Stimulated activated CD8-positive, alpha-beta memory T cell treated with anti-CD3 and anti-CD28 coated beads, Interleukin-4, amount 100 ng/mL, for 1 hour (primary cell): Measurements from ENCODE around the gene INTS1.

ENCODE experiments used
- DNase-seq, 2 donors: peaks; one replicate each; pipeline ENCODE4 v3.0.0-alpha.2; 2020; ENCODE audit warnings: low read depth in 2 of 2, low spot score in 1 of 2

INTS1 gene

DNA sequence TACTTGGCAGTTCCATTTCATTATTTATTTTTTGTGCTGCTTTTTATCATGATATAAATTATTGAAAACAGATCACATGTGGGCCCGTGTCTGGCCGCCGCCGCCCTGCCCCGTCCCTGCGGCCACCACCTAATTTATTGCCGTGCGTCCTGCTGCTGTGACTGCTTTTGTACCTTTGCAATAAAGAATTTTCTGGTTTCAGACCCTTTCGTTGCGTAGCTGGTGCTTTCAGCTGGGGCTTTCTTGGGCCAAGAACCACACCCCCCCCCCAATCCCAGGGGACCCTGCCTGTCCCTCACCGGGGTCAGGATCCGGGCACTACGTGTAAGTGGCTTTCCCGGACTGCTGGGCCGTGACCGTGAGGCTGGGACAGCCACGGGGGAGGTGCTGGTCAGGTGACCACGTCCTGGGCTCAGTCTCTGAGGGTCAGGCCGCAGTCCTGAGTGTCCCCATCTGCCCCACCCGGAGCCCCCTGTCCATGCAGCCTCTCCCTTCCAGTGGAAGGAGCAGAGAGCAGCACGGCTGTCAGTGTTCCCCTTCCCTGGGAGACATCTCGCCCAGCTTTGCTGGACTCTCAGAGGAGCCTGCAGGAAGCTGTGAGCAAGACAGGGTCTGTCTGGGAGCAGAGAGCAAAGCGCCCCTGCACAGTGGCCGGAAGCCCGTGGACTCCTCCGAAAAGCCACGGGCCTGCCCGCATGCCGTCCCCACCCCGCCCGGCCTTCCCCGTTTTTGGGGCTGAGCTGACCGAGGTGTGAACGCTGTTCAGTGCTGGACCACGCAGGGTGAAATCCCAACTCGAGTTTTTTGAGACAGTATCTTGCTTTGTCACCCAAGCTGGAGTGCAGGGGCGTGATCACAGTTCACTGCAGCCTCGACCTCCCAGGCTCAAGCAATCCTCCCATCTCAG, 38.9 kb upstream of the INTS1 start:
- no peak for DNase-seq

DNA sequence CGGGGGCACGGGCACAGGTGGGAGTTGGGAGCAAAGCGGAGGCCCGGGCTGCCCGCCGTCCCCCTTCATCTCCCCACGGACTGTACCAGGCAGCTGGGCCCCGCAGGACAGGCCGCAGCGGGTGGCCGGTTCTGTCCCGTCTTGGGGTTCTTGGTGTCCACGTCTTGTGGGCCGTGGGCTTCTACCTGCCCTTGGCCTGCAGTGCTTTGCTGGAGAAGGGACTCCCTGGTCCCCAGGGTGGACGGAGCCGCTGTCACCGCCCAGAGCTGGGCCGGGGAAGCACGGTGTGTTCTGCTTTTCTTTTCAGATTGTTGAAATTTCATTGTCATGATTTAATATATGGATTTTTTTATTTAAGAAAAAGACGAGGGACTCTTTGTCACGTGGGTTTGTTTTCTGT, 38.1 kb upstream of the INTS1 start:
- DNase-seq: no peak

DNA sequence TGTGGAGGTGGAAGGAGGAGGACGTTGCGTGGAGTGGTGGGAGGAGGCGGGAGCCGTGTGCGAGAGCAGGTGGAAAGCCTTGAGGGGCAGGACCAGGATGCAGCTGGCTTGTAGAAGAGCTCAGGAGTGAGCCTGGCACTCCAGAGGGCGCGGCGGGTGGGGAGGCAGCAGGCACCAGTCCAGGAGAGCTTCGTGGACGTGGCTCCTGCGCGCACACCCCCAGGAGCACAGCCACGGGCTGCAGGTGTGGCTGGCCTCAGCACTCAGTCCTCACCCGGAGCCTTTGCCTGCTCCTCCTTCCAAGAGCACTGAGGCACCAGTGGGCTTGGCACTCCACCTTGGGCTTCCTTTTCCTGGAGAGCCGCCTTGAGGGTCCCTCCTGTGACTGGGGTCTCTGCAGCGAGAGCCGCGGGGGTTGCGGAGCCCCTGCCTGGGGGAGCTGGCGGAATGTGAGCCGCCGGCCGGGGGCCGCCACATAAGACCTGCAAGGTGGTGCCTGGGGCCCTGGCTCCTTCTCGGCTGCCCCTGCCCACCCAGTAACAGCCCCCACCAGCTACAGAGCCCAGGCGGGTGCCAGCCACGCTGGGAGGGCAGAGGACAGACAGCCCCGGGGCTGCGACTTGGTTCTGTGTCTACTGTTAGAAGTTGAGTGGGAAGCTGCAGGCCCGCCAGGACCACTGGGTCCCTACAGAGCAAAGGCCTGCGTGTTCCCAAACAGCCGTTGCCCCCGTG, 37.4 kb upstream of the INTS1 start:
- no peak for DNase-seq

DNA sequence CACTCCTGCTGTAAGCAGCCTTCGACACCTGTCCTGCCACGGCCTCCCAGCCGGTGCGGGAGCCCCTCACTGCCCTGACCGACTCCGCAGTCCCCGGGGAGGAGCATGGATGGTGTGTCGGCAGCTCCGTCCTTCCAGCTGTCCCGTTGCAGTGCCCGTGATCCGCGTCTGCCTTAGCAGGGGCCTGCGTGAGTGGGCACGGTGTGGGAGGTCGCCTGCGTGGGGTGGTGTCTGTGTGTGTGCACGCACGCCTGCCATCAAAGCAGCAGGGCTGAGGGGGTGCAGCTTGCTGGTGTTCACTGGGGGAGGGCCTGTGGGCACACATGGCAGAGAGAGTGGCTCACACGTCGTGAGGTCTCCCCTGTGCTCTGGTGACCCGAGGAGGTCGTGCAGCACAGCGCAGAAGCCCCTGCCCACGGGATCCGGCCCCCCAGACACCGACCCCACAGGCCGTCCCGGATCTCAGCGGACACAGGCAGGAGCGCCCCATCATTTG, 36.6 kb upstream of the INTS1 start:
- DNase-seq: no peak

DNA sequence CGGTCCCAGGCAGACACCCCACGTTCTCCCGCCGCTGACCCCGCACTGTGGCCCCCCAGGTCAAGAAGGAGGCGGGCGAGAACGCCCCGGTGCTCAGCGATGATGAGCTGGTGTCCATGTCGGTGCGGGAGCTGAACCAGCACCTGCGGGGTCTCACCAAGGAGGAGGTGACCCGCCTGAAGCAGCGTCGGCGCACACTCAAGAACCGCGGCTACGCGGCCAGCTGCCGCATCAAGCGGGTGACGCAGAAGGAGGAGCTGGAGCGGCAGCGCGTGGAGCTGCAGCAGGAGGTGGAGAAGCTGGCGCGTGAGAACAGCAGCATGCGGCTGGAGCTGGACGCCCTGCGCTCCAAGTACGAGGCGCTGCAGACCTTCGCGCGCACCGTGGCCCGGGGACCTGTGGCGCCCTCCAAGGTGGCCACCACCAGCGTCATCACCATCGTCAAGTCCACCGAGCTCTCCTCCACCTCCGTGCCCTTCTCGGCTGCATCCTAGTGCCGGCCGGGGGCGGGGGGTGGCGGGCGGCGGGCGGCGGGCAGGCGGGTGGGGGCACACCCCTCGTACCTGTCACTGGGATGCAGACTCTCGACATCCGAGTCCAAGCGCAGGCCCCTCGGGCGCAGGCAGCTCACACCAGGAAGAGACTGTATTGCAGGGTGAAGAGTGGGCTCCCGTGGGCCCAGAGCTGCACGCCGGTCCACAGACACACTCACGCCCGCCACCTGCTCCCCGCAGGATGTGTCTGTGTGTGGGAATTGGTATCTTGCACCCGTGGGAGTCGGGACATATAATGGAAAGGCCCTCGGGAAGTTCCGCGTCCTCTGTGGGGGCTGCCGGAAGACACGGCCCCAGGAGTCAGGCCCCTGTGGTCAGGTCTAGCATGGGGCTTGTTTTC, 35.9 kb upstream of the INTS1 start:
- DNase-seq: no peak

DNA sequence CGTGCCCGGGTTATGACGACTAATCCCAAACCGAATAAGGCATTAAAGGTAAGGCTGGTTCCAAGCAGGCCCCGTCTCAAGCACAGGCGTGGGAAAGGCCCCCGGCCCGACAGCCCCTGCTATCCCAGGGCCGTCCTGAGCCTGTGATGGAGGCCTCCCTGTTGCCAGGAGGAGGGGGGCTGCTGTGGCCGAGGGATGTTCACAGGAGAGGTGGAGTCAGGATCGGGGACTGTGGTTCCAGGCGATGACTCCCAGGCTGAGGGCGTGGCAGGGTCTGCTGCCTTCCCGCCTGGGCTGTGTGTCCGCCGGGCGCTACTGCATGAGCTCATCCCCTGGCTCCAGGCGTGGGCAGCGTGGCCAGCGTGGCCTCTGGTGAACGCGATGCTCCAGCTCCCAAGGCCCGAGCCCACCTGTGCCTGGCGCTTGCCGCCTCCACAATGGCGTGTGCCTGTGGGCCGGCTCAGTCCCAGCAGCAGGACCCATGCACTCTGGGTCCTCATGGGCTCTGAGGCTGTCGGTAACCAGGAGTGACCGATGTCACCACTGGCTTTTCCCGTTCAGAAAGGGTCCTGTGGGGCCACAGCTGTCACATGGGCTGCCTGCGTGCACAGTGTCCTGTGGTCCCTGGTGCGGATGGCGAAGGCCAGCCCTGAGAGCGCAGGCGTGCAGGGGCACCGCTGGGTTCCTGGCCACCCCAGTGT, 35.1 kb upstream of the INTS1 start:
- DNase-seq: no peak

DNA sequence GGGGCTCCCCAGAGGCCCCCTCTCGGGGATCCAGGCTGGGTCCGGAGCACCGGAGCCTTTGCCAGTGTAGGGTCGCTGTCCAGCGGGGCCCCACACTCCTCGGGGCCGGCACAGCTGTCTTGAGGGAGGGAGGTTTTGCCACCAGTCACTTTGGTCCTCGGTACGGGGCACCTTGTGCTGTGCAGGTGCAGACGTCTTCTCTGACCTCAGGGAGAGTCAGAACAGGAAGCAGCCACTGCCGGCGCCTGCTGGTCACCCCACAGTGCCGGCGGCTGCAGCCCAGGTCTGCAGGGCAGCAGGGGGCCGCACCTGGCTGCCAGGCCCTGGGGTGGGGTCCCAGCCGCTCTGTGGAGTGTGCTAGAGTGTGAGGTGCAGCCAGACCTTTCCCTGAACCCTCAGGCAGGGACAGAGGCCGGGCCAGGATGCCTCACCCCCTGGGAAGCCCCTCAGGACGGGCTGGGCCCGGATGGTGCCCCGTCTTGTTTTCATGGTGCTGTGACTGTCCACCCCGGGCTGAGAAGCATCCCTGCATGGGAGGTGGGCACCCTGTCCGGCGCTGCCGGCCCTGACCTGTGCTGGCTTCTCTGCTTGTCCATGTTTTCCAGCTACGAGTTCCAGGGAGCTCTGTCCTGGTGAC, 34.5 kb upstream of the INTS1 start:
- no peak for DNase-seq

DNA sequence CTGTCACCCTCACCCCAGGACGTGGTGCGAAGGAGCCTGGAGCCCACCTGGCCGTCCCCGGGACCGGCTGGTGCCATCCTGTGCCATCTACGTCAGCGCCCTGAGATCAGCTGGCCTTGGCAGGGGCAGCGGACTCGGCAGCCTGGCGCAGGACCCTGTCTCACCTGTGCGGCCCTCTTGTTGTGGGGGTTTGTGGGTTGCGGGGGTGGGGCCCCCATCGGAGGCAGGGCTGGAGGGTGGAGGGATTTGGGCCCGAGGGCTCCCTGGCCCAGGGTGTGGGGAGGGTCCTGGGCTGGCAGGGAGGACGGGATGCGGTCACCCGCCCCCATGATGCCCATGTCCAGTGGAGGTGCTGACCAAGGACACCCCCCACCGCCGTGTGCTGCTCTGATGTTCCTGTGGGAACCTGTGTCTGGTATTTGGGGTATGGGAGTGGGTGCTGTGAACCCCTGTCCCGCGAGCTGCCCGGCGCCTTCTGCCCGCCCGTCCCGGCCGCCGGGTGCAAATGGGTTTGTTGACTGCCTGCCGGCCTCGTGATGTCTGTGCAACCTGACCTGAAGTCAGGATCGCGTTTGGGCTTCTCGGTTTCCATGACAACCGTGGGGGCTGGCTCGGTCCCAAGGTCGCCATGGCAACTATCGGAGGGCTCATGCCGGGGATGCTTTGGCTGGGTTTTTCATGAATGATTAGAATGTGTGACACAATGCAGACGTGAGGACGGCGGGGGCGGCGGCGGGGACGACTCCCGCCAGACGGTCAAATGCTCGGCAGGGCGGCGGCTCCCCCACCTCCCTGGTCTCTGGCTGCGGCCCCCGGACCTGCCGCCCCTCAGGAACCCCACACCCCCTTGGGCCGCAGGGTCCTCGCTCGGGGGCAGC, 33.6 kb upstream of the INTS1 start:
- no peak for DNase-seq

DNA sequence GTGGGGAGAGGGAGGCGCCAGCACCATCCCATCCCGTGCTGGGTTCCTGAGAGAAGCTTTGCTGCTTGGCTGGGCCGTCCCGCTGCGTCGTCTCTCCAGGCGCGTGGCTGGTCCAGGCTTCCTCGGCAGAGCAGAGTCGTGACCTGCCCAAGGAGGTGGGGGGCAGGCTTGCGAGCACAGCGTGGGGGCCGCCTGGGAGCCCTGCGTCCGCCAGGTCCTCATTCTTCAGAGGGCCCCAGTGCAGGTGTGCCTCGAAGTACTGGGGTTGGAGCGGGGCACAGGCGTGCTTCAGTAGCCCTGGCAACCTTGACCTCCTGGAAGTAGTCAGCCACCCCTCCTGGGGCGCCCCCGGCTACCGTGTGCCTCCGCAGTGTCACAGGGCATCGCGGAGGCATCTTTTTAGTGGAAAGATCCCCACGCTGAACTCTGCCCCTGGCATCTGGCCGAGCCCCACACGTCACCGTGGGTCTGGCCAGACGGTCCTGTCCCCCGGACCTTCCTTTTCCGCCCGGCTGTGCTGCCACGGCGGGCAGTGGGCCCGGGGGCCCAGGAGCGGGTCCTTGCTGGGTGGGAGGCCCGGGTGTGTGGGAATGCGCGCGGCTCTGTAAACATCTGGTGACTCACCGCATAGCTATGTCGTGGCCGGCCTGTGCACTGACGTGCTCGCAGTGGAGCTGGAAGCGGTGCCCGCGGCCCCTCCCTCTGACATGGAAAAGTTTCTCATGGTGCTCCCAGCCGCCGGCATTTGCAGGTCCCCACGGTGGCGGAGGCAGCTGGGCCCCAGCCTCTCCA, 32.8 kb upstream of the INTS1 start:
- no peak for DNase-seq

DNA sequence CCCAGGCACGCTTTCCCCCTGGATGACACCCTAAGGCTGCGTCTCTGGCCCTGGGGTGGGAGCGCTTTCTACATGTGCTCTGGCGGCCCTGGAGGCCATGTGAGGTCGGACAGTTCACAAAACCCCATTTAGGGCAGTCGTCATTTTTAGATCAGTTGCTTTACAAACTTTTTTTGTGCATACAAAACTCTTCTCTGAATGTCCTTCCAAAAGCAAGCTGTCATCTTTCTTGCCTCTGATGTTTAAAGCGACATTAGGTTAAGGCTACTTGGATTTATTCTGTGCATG, 32.2 kb upstream of the INTS1 start:
- no peak for DNase-seq

DNA sequence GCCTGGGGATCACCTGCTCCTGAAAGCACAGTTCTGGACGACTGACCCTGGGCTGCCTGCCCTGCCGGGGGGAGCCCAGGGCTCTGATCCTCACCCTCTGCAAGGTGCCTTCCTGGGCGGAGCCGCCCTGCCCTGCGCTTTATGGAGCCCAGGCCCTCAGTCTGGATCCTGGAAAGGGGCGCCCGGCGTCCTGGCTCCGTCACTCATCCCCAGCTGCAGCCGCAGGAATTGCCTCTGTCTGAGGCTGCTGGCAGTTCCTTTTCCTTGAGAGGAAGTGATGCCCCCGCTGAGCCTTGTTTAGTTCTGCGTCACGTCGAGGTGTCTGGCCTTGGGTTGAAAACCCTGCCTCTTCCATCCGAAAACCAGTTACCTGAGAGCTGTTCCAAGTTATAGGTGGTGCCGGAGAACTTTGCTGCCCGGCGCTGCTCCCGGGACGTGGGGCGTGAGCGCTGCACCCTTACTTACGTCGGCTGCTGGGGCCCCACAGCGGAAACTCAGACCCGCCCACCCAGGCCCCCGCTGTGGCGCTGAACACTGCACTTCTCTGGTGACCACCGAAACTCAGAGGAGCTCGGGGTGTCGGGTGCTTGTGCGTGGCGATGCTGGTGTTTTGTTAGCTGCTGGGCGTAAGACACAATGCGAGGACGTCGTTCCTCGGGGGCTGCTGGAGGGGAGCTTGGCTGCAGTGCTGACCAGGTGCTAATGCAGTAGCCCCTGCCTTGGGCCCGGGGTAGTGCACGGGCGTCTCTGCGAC, 31.7 kb upstream of the INTS1 start:
- no peak for DNase-seq

DNA sequence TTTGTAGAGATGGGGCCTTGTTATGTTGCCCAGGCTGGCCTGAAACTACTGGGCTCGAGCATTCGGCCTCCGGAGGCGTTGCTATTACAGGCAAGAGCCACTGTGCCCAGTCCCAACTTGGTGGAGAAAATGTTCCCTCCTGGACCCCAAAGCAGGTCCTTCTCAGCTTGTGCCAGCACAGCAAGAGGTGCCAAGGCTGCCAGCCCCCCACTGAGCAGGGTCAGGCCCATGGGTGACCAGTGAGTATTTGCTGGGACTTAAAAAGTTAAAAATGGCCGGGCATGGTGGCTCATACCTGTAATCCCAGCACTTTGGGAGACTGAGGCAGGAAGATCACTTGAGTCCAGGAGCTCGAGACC, 30.9 kb upstream of the INTS1 start:
- DNase-seq: no peak

DNA sequence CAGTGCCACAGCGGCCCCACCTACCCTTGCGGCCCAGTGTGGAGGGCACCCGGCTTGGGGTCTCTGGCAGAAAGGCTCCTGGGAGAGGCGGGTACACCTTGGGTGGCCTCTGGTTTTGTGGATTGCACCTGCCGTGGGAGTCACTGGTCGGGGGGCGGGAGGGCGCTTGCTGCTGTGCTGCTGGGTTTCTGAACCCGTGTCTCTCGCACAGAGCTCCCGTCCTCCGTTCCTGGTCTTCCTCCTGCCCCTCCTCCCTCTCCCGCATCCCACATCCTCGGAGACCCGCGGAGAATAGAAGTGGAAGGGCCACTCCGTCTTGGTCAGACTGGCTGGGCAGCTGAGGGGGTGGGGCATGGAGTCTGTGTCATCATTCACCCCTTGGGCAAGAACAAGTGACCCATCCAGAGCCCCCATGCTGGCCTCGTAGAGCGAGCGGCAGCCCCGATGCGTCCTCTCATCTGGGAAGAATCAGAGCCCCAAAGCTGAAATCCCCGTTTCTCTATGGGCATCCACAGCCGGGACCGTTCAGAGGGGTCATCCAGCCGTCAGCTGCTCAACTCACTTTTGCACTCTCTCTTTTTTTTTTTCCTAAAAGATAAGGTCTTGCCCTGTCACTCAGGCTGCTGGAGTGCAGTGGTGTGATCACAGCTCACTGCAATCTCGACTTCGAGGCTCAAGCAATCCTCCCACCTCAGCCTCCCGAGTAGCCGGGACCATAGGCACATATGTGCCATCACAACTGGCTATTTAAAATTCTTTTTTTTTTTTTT, 30.3 kb upstream of the INTS1 start:
- no peak for DNase-seq

DNA sequence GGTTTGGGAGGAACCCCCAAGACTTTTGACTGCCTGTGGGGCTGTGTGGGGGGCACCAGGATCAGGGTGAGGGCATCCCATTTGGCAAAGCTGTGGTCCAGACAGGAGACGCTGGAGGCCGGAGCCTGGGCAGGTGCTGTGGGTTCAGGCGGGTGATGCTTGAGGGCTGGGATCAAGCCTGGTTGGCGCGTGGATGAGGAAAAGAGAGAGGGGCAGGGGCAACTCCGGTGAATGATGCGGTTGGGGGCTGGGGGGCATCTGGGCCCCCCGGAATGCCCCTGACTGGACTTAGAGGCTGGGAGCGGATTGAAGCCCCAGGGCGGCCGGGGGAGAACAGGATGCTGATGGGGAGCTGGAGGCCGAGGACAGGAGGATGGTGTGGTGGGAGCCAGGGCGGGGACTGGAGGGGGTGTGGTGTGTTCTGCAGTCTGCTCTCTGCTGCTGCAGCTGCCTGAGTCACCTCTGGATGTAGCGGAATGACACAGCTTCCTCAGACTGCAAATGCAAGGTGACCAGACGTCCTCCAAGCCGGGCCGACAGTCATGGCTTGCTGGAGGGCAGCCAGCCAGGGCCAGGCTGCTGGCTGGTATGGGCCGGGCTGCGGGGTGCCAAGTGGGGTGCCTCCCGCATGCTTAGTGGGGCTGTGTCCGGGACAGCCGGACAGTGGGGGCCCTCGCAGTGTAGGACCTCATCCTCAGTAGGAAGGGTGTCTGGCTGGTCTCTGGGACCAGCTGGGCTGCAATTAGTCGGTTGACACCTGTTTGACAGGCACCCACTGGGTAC, 29.5 kb upstream of the INTS1 start:
- no peak for DNase-seq

DNA sequence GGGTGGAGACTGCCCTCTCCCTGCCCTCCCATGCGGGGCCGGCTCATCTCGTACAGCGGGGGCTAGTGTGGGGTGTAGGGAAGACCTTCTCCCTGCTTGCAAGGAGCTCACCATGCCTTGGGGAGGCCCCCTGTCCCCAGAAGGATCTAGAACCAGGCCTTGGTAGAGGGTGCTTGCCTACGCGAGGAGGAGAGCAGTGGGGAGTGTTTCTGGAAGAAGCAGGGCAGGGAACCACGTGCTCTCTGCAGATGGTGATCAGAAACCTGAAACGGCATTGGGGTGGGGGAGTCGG, 29.0 kb upstream of the INTS1 start:
- no peak for DNase-seq

DNA sequence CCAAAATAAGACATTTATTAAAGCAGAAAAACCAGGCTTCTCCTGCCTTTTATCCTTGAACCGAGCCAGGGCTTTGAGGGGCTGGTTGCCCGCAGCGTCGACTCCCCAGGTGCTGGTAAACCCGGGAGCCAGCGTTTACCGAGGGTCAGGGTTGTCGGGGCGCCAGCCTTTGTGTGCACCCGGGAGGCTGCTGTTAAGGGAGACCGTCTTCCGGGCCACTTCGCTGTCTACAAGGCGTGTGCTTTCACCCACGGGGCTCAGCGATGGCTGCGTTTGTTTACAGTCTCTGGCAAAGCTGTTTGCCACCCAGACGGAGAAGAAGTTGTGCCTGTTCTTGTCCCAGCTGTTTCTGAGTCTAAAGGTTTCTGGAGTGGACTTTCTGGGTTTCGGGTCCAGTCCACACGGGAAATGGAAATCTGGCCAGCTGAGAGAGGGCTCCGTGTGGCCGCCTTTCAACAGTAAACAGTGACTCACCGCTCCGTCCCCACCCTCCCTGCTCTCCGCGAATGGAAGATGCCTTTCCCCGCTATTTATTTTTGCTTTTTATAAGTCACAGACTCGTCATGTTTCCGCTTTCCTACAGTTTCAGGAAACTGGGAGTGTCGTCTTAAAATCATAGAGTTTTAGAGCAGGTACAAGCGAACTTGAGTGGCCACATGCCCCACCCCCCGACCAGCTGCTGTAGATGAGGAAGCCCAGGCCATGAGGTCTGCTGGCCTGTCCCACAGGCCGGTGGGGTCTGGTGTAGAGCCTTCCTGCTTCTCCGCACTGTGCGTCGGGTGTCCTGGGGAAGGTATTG, 28.5 kb upstream of the INTS1 start:
- DNase-seq: peak; percentile 32 to 33
